ENCODE measurements around the gene ZNF565. TPM values are rescaled to one million over a fixed set of nuclear protein-coding genes. Genes with fewer than 3 reads are reported as not detected.
"Not testable (repeated sequence)": the region's sequence is repeated elsewhere in the genome, so short reads cannot be mapped to it uniquely, and the experiment has no call there.

The ZNF565 gene
- total RNA-seq, 1 donor from 2014 or later, result 3.9 TPM

GRCh38 chr19:36136964-36137686, 77.3 kb downstream of the ZNF565 start:
- peaks cover 0 to 1% of the 10 kb centered on the region in 2 donors for H3K36me3 ChIP-seq
- peak overlapping the region; percentile 14 for H3K27ac ChIP-seq
- no peaks in the 10 kb centered on the region for H3K27me3 ChIP-seq
- H3K4me1 ChIP-seq, result peaks cover 33% of the 10 kb centered on the region
- no peaks in the 10 kb centered on the region for H3K9me3 ChIP-seq
- TF ChIP-seq POLR2A (IDR thresholded peaks at IDR 0.05) (no peak), POLR2AphosphoS5 (IDR thresholded peaks at IDR 0.05; ENCODE audit: insufficient read depth in 1 of 2, low read depth in 1 of 2) (peak in 1 of 2 donors; percentile 66), CTCF (IDR thresholded peaks at IDR 0.05) (no peak)
- no peak overlapping the region for H3K4me3 ChIP-seq
- intact Hi-C loops (cut with DNase I), result no loop called here
- DNase-seq (ENCODE audit: extremely low spot score in 2 of 2), result no peak

GRCh38 chr19:36134867-36135266, 79.6 kb downstream of the ZNF565 start:
- peaks cover 22% of the 10 kb centered on the region for H3K4me1 ChIP-seq
- intact Hi-C loops (cut with DNase I); H3K27ac ChIP-seq; H3K9me3 ChIP-seq; H3K27me3 ChIP-seq; DNase-seq (ENCODE audit: extremely low spot score in 2 of 2); H3K4me3 ChIP-seq; H3K36me3 ChIP-seq: not testable (repeated sequence)

Small RNA genes lying within 50 kb of the gene (small RNA-seq; reads per million reads assigned to genes)
- not detected for gene RF00019

Other genes with a start within 250 kb of the ZNF565 start
- gene SDHAF1, start 219.5 kb downstream of the ZNF565 start, total RNA-seq, result 46.9 TPM
- 2.0 TPM for gene SYNE4, start 205.9 kb downstream of the ZNF565 start, total RNA-seq
- 21.9 TPM for gene ALKBH6, start 200.5 kb downstream of the ZNF565 start, total RNA-seq
- 31.9 TPM for gene CLIP3, start 181.8 kb downstream of the ZNF565 start, total RNA-seq
- 12.0 TPM for gene THAP8, start 160.4 kb downstream of the ZNF565 start, total RNA-seq
- 2.5 TPM for gene WDR62, start 159.8 kb downstream of the ZNF565 start, total RNA-seq
- not detected for gene OVOL3, start 103.5 kb downstream of the ZNF565 start, total RNA-seq
- 108 TPM for gene POLR2I, start 99.8 kb downstream of the ZNF565 start, total RNA-seq
- 105 TPM for gene TBCB, start 99.2 kb downstream of the ZNF565 start, total RNA-seq
- gene CAPNS1, start 74.6 kb downstream of the ZNF565 start, total RNA-seq, result 181 TPM
- 33.1 TPM for gene COX7A1, start 62.2 kb downstream of the ZNF565 start, total RNA-seq
- gene ZNF146, start 441 bp upstream of the ZNF565 start, total RNA-seq, result 42.2 TPM
- 4.2 TPM for gene ZFP14, start 164.5 kb upstream of the ZNF565 start, total RNA-seq
- 4.7 TPM for gene ZFP82, start 204.0 kb upstream of the ZNF565 start, total RNA-seq